Middle frontal gyrus (tissue), 1 donor: ENCODE results near the gene LRRC8A.
A peak's percentile ranks its signal among the peaks of the same experiment; 100 is the strongest.
"Not testable (repeated sequence)": the region's sequence is repeated elsewhere in the genome, so short reads cannot be mapped to it uniquely, and the experiment has no call there.

Experiments
- DNase-seq: peaks from one replicate; pipeline ENCODE4 v3.0.0-alpha.2; 2015; ENCODE audit warnings: low spot score; ENCODE audit errors: extremely low spot score

LRRC8A gene

DNA sequence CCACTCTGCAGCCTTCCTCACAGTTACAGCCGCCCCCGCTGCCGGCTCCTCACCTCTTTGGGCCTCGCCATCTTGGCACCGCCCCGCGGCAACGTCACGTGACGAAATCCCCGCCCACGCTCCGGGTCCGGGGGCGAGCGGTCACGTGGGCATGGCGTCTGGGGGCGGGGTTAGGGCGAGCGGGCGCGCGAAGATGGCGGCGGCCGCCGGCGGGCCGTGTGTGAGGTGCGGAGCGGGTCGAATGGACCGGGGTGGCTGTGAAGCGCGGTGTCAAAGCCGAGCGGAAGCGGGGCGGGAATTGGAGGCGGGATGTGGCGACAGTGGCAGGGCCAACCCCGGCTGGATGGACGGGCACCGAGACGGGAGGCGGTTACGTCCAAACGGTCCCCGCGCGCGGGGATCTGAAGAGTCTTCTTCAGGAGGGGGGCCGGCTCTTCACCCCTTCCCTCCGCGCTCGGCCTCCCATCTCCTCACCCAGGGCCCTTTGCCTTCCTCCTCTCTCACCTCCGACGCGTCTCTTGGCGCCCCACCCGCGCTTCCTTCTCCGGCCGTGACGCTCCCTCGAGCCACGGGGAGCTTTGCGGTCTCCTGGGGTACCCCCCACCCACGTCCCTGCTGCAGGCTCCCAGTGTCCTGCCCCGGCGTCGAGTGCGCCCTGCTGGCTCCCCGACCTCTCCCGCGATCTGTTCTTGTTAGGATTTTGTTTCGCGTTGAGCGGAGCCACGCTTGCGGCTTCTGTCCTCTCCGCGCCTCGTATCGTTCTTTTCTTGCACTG lies 65.8 kb downstream of the LRRC8A start, which contains the start of the genes DOLK and NUP188:
Gene DOLK, minus strand, starts transcription at position 77 of the 775 bp plus-strand sequence. CDS start 300 bp downstream, outside the sequence.
Gene NUP188, plus strand, starts transcription at position 173 of the 775 bp plus-strand sequence. Its CDS starts 21 bp downstream, at position 194.
- peak; percentile 89 for DNase-seq

DNA sequence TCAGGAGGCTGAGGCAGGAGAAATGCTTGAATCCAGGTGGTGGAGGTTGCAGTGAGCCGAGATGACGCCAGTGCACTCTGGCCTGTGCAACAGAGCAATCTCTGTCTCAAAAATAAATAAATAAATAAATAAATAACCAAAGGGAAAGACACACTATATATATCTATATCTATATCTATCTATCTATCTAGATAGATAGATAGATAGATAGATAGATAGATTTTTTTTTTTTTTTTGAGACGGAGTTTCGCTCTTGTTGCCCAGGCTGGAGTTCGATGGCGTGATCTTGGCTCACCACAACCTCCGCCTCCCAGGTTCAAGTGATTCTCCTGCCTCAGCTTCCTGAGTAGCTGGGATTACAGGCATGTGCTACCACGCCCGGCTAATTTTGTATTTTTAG lies 79.5 kb downstream of the LRRC8A start:
- DNase-seq, result not testable (repeated sequence)
